ENCODE measurements around the gene IGFL4.

The IGFL4 gene

DNA sequence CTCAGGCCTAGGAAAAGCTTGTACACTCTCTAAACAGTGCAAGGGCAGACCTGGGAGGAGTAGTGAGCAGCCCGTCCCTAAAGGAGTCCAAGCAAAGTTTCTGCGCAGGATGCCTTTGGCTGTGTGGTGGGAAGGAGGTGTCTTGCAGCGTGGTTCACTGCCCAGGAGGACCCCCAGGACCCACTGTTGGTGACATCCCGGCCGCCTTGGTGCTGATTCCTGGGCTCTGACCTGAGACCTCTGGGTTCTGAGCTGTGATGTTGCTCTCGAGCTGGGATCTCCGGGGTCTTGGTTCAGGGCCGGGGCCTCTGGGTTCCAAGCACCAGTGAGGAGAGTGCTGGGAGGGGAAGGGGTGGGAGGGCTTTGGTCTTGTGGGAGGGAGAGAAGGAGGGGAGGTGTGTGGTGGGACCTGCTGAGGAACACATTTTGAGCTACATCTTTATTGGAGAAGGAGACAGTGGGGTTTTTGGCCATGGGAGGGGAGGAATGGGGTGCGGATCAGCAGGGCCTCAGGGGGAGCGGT lies 22.0 kb downstream of the IGFL4 start:
- no peak for DNase-seq

DNA sequence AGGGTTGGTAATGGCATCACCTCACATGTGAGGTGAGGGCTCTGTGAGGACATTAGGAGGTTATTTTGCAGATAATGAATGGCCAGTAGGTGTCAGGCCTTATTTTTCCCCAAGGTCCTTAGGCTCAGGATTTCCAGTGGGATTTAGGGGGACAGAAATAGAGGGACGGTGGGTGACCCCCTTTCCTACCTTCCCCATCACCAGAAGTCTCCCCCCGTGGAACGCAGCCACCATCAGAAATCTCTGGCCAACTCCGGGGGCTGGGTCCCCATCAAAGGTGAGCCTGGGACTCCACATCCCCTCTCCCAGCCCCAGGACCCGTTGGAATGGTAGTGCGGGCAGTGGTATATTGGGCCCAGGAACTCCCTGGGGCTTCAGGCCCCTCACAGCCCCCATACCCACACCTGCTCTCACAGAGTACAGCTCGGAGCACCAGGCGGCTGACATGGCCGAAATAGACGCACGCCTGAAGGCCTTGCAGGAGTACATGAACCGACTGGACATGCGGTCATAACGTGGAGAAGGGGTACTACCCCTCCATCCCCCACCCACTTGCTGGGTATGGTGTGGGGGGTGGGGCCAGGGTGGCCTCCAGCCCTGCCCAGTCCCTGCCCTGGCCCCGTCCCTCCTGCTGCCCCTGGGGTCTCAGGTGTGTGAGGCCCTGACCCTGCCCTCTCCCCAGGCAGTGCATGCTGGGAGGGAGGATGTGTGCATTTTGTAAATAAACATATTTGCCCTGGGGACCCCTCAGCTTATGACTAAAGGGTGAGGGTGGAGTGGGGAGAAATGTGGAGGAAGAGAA lies 22.7 kb downstream of the IGFL4 start:
- no peak for DNase-seq

- DNase-seq: no peak
These were observed 23.7 kb downstream of the IGFL4 start for GRCh38 chr19:46017095-46017429.

GRCh38 chr19:46016426-46017094 lies 24.2 kb downstream of the IGFL4 start:
- peak; percentile 78 to 86 for DNase-seq

DNA sequence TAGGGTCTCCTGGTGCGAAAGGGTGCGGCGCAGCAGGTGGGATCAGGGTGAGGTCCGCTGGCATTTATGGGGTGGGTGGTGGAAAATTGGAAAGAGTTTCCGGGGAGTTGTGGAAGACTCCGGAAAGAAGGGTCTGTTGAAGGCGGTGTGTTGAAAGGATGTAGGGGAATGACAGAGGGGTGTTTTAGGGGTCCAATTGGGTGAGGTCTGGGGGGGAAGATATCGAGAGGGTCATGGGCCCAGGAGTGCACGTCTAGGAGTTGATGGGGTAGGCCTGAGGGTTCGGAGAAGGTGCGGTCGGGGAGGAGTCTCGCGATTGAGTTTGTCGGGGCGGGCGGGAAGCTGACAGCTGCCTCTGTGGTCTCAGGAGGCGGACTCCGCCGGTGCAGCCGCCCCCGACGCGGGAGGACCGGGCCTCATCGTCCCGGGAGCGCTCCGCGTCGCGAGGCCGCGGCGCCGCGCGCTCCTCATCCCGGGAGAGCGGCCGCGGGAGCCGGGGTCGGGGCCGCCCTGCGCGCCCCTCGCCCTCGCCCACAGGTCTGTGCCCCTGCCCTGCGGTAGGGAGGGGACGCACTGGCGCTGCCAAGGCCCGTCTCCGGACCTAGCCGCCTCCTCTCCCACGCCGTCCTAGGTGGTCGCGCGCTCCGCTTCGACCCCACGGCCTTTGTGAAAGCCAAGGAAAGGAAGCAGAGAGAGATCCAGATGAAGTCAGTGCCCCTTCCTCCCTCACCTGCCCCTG lies 24.9 kb downstream of the IGFL4 start:
- peak; percentile 22 to 49 for DNase-seq

DNA sequence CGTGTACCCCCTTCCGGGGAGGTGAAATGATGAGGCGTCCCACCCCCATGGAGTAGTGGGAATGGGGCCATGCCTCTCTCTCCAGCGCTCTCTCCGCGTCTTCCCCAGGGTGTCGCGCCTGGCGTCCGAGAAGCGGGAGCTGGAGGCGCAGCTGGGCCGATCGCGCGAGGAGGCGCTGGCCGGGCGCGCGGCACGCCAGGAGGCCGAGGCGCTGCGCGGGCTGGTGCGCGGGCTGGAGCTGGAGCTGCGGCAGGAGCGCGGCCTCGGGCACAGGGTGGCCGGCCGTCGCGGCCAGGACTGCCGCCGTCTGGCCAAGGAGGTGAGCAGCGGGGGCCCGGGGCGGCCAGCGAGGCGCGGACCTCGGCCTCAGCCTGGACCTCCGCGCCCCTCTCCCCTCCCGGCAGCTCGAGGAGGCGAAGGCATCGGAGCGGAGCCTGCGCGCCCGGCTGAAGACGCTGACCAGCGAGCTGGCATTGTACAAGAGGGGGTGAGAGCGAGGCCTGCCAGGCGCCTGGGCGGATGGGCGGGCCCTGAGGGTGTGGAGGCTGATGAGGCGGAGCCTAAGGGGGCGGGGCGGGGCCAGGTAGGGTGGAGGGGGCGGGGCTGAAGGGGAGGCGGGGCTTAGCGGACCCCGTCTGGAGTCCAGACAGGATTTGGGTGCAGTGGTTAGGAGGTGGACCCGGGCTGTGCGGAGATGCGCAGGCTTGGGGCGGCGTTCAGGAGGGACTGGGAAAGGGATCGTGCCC lies 25.7 kb downstream of the IGFL4 start:
- DNase-seq: peak; percentile 66 to 74

GRCh38 chr19:46014534-46014933 lies 26.3 kb downstream of the IGFL4 start:
- DNase-seq: no peak

GRCh38 chr19:46009530-46010510 lies 31.0 kb downstream of the IGFL4 start:
- peak; percentile 53 to 71 for DNase-seq

DNA sequence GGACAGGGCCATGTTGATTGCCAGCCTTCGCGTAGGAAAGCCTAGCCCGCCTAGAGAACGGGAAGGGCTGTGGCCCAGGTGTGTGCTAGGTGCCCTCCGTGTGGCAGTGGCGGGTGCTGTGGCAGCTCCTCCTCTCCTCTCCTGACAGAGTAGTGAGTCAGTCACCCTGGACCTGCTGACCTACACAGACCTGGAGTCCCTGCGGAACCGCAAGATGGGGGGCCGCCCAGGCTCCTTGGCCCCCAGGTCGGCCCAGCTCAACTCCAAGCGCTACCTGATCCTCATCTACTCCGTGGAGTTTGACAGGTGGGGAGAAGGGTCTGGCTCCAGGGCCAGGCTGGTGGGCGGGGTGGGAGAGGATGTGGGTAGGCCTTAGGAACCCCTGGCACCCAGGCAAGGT lies 34.4 kb downstream of the IGFL4 start:
- DNase-seq: no peak

DNA sequence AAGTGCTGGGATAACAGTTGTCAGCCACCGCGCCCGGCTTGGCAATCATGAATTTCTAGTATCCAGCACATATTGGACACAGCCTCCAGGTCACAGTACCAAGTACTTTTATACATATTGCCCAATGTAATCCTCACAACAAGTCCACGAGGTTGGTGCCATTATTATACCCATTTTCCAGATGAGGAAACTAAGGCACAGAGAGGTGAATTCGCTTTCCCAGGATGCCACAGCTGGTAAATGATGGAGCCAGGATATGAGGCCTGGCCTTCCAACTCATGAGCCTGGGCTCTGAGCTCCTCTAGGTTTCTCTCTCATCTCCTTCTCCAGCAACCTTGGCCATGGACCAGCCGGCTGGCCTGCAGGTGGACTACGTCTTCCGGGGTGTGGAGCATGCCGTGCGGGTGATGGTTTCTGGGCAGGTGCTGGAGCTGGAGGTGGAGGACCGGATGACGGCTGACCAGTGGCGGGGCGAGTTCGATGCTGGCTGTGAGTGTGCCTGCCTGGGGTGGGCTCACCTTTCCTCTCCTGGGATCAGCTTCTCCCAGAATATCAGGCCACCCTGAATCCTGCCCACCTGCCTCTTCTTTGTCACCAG lies 38.0 kb downstream of the IGFL4 start:
- no peak for DNase-seq

DNA sequence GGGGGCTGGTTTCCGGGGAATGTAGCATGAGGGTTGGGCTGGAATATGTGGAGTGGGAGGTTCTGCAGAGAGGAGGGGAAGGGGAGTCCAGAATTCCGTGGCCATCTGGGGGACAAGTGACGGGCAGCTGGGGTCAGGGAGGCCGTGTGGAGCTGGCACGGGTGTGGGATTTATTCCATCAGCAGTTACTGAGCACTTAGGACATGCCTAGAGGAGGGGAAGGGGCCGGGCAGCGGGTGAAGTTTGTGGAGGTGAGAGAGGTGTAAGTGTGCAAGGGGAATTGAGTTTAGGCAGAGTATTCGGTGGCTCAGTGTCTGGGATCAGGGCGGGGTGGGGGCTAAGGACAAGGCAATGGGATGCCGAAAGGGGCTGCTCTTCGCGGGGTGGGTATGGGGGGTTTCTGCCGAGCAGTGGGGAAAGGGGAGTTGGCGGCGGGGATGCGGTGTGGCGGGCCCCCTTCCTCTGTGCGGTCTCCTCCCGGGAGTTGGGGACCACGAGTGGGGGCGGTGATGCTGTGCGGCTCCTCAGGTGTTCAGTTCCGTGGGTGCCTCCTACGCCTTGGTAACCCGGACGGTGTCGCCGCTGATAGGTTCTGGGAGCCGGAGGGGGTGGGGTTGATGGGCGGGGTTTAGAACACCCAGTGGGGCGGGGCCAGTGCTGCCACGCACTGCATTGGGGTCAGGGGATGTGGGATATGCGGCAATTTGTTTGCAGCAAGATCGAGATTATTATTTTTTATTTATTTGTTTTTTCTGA lies 40.1 kb downstream of the IGFL4 start:
- peak; percentile 77 to 85 for DNase-seq

GRCh38 chr19:45999653-46000121 lies 41.1 kb downstream of the IGFL4 start:
- peak; percentile 23 to 26 for DNase-seq

DNA sequence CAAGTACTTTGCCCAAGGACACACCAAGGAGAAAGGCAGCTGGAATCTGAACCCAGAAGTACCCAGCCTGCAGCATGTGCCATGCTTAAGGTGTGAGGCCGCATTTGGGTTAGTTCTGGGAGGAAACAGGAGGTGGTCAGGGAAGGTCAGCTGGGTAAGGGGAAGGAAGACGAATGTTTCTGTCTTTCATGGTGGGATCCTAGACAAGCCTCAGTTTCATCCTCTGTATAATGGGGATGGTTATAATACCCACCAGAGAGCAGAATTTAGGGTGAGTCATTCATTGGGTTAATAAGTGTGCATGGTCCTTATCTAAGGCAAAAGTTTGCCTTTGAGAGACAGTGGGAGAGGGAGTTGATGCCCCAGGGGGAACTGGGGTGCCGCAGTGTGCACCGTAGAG lies 42.0 kb downstream of the IGFL4 start:
- DNase-seq: no peak

- DNase-seq: no peak
These were observed 43.9 kb downstream of the IGFL4 start for GRCh38 chr19:45996933-45997332.

- DNase-seq: no peak
These were observed 45.0 kb downstream of the IGFL4 start for GRCh38 chr19:45995715-45996385.

GRCh38 chr19:45994998-45995714 lies 45.6 kb downstream of the IGFL4 start, which contains the start of gene CCDC61:
Gene CCDC61 (plus strand): TSS chr19:45995467. CDS start chr19:46003019, 7,552 bp downstream.
- DNase-seq: peak; percentile 98 to 100

DNA sequence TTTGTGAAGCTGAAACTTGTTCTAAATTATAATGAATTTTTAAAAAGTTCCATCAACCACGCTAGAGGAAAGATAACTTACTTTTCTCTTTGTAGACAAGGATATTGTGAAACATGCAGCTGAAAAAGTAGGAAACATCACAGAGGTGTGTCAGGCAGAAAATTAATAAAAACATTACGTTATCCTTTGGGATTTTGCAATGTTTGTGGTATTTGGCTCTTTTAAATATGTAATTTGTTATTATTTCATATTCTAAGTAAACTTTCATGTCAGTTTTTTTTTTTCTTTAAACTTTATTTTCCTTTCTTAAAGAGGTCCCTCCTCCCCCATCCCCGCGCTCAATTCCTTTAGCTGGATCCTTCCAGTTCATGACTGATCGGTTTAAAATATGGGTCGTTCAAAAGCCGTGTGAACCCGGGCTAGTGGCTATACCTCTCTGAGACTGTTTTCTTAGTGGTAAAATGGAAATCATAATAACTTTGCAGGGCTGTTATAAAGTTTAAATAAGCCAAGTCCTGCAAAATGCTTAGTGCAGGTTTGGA lies 46.3 kb downstream of the IGFL4 start:
- DNase-seq: no peak

GRCh38 chr19:45990113-45990728 lies 50.6 kb downstream of the IGFL4 start:
- no peak for DNase-seq

Measured in CD4-positive, alpha-beta T cell treated with Interferon alpha-2 for 1 hour (primary cell).